Pancreas (tissue), 10 donors: ENCODE results near the gene OTUD5. TPM values are rescaled to one million over a fixed set of nuclear protein-coding genes. Genes with fewer than 3 reads are reported as not detected.

Source experiments
- ATAC-seq, 4 donors: fragments of 200-7000 bp; cut with Tn5 transposase; one replicate each; pipeline versions ENCODE4 v1.8.0 to v1.9.1; 2020; ENCODE audit warnings: mild to moderate bottlenecking in 4 of 4, moderate library complexity in 4 of 4
- DNase-seq, 6 donors: peaks; one replicate each; pipeline ENCODE4 v3.0.0-alpha.2; 2020
- FAIRE-seq: peaks from 2 replicates; lab custom pipeline; 2012; peaks lifted over from hg19 to GRCh38; lab: Jason Lieb, UNC
- H3K27ac ChIP-seq, 4 donors: fragments of 200-600 bp; sonication (generic); 1 replicate in 3 of 4; 2 replicates in 1 of 4; pipeline versions ENCODE4 v1.5.0 to v1.8.0; 2020
- H3K27me3 ChIP-seq, 4 donors: fragments of 200-600 bp; one replicate each; pipeline ENCODE4 v1.8.0; 2021
- H3K36me3 ChIP-seq, 3 donors: fragments of 200-600 bp; sonication (generic) in 1 of 3; one replicate each; pipeline versions ENCODE4 v1.5.0 to v1.8.0; 2020 to 2021
- H3K4me1 ChIP-seq, 3 donors: fragments of 200-600 bp; one replicate each; pipeline ENCODE4 v1.8.0; 2021
- H3K4me3 ChIP-seq, 4 donors: fragments of 200-600 bp; sonication (generic) in 2 of 4; one replicate each; pipeline versions ENCODE4 v1.5.0 to v1.8.0; 2020 to 2021
- H3K9me3 ChIP-seq, 4 donors: fragments of 200-600 bp; one replicate each; pipeline ENCODE4 v1.8.0; 2021
- CTCF ChIP-seq, 4 donors: fragments of 200-600 bp; sonication (generic) in 3 of 4; IDR thresholded peaks; one replicate each; pipeline versions ENCODE4 v1.5.0 to v1.8.0; 2021; ENCODE audit warnings: antibody characterized with exemption in 4 of 4
- WGBS, 2 donors: extraction: QIAGEN DNeasy Blood & Tissue Kit; methylation state at CpG; one replicate each; pipeline ENCODE4 v1.1.7; 2013; 5-methylcytosine and 5-hydroxymethylcytosine counted together
- intact Hi-C, 3 donors: fragments of 100-400 bp; cut with DNase I; formaldehyde crosslinking; loops; one replicate each; pipeline versions ENCODE4 v1.11.1 to v1.14.2; 2022
- polyA plus RNA-seq, 2 donors: library from polyadenylated mRNA; stranded (reverse); fragments of 200-250 nt; gene quantifications; one replicate each; pipeline ENCODE4 v1.2.3, GENCODE V29; 2013
- total RNA-seq, 6 donors: library from RNA; stranded (reverse); fragmentation: NEBNext Ultra II Directional in 4 of 6; extraction: Animal tissue kit (Norgen Biotek cat#: 25700) in 4 of 6; gene quantifications; one replicate each; pipeline versions ENCODE4 v1.2.1 to v1.2.4, GENCODE V29; 2021 to 2023
- donor health status: healthy with polysubstance abuse.
- donor health status: DM: no; HTN: no; CAD: no; lungs with moderate emphysema.
- donor health status: DM: no; HTN: no; CAD: no.
- donor health status: control.
- donor health status: control.
- donor health status: Bipolar disorder and iron deficiency.
- donor health status: DM: yes; HTN: yes; CAD: no.
- donor health status: DM: no; HTN: no; CAD: no.
- donor health status: DM: no; HTN: no; CAD: no.
- donor health status: DM: yes; HTN: yes; CAD: no.

Gene OTUD5
- total and polyA plus RNA-seq, 8 donors = 14.2 to 34.3 (median 19.3) TPM

- no peak for ATAC-seq
- FAIRE-seq = no peak
- H3K36me3 ChIP-seq = no peaks in the 10 kb centered on the region
- no peak overlapping the region for H3K4me3 ChIP-seq
- DNase-seq = peak in 1 of 6 donors; percentile 75
- intact Hi-C loops = no loop called here
- H3K27ac ChIP-seq = no peak overlapping the region
- no peak for TF ChIP-seq CTCF (IDR thresholded peaks at IDR 0.05)
- H3K9me3 ChIP-seq = no peaks in the 10 kb centered on the region
- 85 to 89% methylated on average over 14 of the region's 14 CpGs for WGBS, 2 donors
- H3K27me3 ChIP-seq = no peaks in the 10 kb centered on the region
- H3K4me1 ChIP-seq = no peaks in the 10 kb centered on the region
Measured at GRCh38 chrX:48965959-48966358, 8.6 kb upstream of the OTUD5 start.

- no peak for ATAC-seq
- Histone ChIP-seq H3K4me3 (no peak overlapping the region), H3K27ac (no peak overlapping the region), H3K4me1 (no peaks in the 10 kb centered on the region), H3K9me3 (no peaks in the 10 kb centered on the region), H3K36me3 (no peaks in the 10 kb centered on the region), H3K27me3 (no peaks in the 10 kb centered on the region)
- TF ChIP-seq CTCF (IDR thresholded peaks at IDR 0.05) = no peak
- no peak for DNase-seq
- no peak for FAIRE-seq
- intact Hi-C loops = no loop called here
- 39 to 47% methylated on average over 5 of the region's 5 CpGs for WGBS, 2 donors
Measured at GRCh38 chrX:48961585-48962091, 4.2 kb upstream of the OTUD5 start.

- ATAC-seq (no peak), FAIRE-seq (no peak)
- H3K9me3 ChIP-seq = no peaks in the 10 kb centered on the region
Measured at GRCh38 chrX:48960291-48960690, 2.9 kb upstream of the OTUD5 start.

GRCh38 chrX:48958635-48959094 is 1.3 kb upstream of the OTUD5 start:
- DNase-seq = peak in 4 of 6 donors; percentile 33 to 59 (median 46)
- H3K36me3 ChIP-seq = no peaks in the 10 kb centered on the region
- H3K4me1 ChIP-seq = peaks cover 0 to 4% (median 0%) of the 10 kb centered on the region in 3 donors
- H3K27ac ChIP-seq = peak overlapping the region; percentile 63 to 97 (median 91)
- no peak for FAIRE-seq
- intact Hi-C loops = no loop called here
- 1 to 36% methylated on average over 21 of the region's 21 CpGs for WGBS, 2 donors
- H3K9me3 ChIP-seq = no peaks in the 10 kb centered on the region
- peak; percentile 3 to 8 (median 4) for ATAC-seq
- TF ChIP-seq CTCF (IDR thresholded peaks at IDR 0.05) = no peak
- no peaks in the 10 kb centered on the region for H3K27me3 ChIP-seq
- H3K4me3 ChIP-seq = peak overlapping the region in 3 of 4 donors; percentile 18 to 60 (median 55)

More at GRCh38 chrX:48960291-48960690, 2.9 kb upstream of the OTUD5 start:
- H3K4me1 ChIP-seq = no peaks in the 10 kb centered on the region
- no peak for DNase-seq
- no peaks in the 10 kb centered on the region for H3K27me3 ChIP-seq
- 79 to 90% methylated on average over 2 of the region's 2 CpGs for WGBS, 2 donors
- H3K36me3 ChIP-seq = no peaks in the 10 kb centered on the region
- TF ChIP-seq CTCF (IDR thresholded peaks at IDR 0.05) = no peak
- H3K27ac ChIP-seq = no peak overlapping the region
- intact Hi-C loops = no loop called here
- no peak overlapping the region for H3K4me3 ChIP-seq
